ENCODE results near the gene AUTS2.

The AUTS2 gene

GRCh38 chr7:69799048-69799697 lies 200.9 kb downstream of the AUTS2 start:
- TF ChIP-seq CTCF (IDR thresholded peaks at IDR 0.05; ENCODE audit: low read depth, low read length, missing control alignments), result no peak
- no peak overlapping the region for H3K4me3 ChIP-seq (replicated peaks; ENCODE audit: low read depth, low read length)
- no peak for DNase-seq (ENCODE audit: extremely low read depth, low read depth)

GRCh38 chr7:69799990-69800389 lies 201.7 kb downstream of the AUTS2 start:
- DNase-seq (ENCODE audit: extremely low read depth, low read depth), result no peak
- no peak overlapping the region for H3K4me3 ChIP-seq (replicated peaks; ENCODE audit: low read depth, low read length)
- TF ChIP-seq CTCF (IDR thresholded peaks at IDR 0.05; ENCODE audit: low read depth, low read length, missing control alignments), result no peak

GRCh38 chr7:69800495-69800894 lies 202.2 kb downstream of the AUTS2 start:
- no peak overlapping the region for H3K4me3 ChIP-seq (replicated peaks; ENCODE audit: low read depth, low read length)
- DNase-seq (ENCODE audit: extremely low read depth, low read depth), result no peak
- no peak for TF ChIP-seq CTCF (IDR thresholded peaks at IDR 0.05; ENCODE audit: low read depth, low read length, missing control alignments)

GRCh38 chr7:69801729-69802682 lies 203.7 kb downstream of the AUTS2 start:
- DNase-seq (ENCODE audit: extremely low read depth, low read depth), result no peak
- no peak overlapping the region for H3K4me3 ChIP-seq (replicated peaks; ENCODE audit: low read depth, low read length)
- TF ChIP-seq CTCF (IDR thresholded peaks at IDR 0.05; ENCODE audit: low read depth, low read length, missing control alignments), result no peak

GRCh38 chr7:69803699-69804516 lies 205.6 kb downstream of the AUTS2 start:
- DNase-seq (ENCODE audit: extremely low read depth, low read depth), result no peak
- TF ChIP-seq CTCF (IDR thresholded peaks at IDR 0.05; ENCODE audit: low read depth, low read length, missing control alignments), result no peak
- H3K4me3 ChIP-seq (replicated peaks; ENCODE audit: low read depth, low read length), result no peak overlapping the region

GRCh38 chr7:69804962-69805361 lies 206.7 kb downstream of the AUTS2 start:
- TF ChIP-seq CTCF (IDR thresholded peaks at IDR 0.05; ENCODE audit: low read depth, low read length, missing control alignments), result no peak
- no peak for DNase-seq (ENCODE audit: extremely low read depth, low read depth)
- no peak overlapping the region for H3K4me3 ChIP-seq (replicated peaks; ENCODE audit: low read depth, low read length)

Data from HFF-Myc (cell line).